Endothelial cell of umbilical vein (primary cell): ENCODE results near the gene TBC1D24. TPM values are rescaled to one million over a fixed set of nuclear protein-coding genes. Genes with fewer than 3 reads are reported as not detected.

Source experiments
- BruUV-seq: library from RNA; stranded (reverse); fragments of 400-500 nt; replicated peaks from 2 replicates; lab custom pipeline; 2021; lab: Mats Ljungman, UMichigan
- CTCF ChIA-PET: fragments of 300-600, 350-600 bp; sonication (Branson Sonifier 250); formaldehyde crosslinking; loops from one replicate; lab custom pipeline; 2021; ENCODE audit warnings: antibody characterized with exemption, inconsistent platforms; lab: Charles Lee
- POLR2A ChIA-PET: fragments of 300-600, 350-600 bp; sonication (Branson Sonifier 250); formaldehyde crosslinking; loops from one replicate; lab custom pipeline; 2021; ENCODE audit warnings: antibody characterized with exemption, inconsistent platforms; lab: Charles Lee
- DNase-seq: peaks from one replicate; pipeline ENCODE4 v3.0.0-alpha.2; 2011; ENCODE audit warnings: low read depth, low spot score
- FAIRE-seq: peaks from 2 replicates; lab custom pipeline; 2011; peaks lifted over from hg19 to GRCh38; lab: Jason Lieb, UNC
- H2AFZ ChIP-seq: 2 replicates; pipeline ENCODE4 v1.6.0; 2012; ENCODE audit warnings: low read depth, low read length, control low read depth, inconsistent platforms
- H3K27ac ChIP-seq: 2 replicates; pipeline ENCODE4 v1.5.1; 2011; ENCODE audit warnings: low read depth, mild to moderate bottlenecking, control low read depth, low read length, moderate library complexity; ENCODE audit not compliant: insufficient read depth
- H3K27me3 ChIP-seq, 2 experiments: 2 replicates each; pipeline versions ENCODE4 v1.6.0 to v1.6.1; 2011; ENCODE audit warnings: low read length in 2 of 2, mixed read lengths in 1 of 2; ENCODE audit not compliant: control insufficient read depth in 2 of 2, insufficient read depth in 2 of 2
- H3K36me3 ChIP-seq, 2 experiments: 2 replicates in 1 of 2; 3 replicates in 1 of 2; pipeline ENCODE4 v1.5.1; 2011; ENCODE audit warnings: low read length in 2 of 2, mild to moderate bottlenecking in 1 of 2, moderate library complexity in 1 of 2; ENCODE audit not compliant: control insufficient read depth in 2 of 2, insufficient read depth in 2 of 2; ENCODE audit errors: extremely low read depth in 1 of 2
- H3K4me1 ChIP-seq: 3 replicates; pipeline ENCODE4 v1.5.1; 2011; ENCODE audit warnings: mild to moderate bottlenecking, low read length; ENCODE audit not compliant: control insufficient read depth, insufficient read depth; ENCODE audit errors: extremely low read depth
- H3K4me2 ChIP-seq: 2 replicates; pipeline ENCODE4 v1.6.1; 2011; ENCODE audit warnings: low read length, control low read depth, mixed read lengths; ENCODE audit not compliant: insufficient read depth
- H3K4me3 ChIP-seq, 3 experiments: fragments of 200-600 bp in 1 of 3; sonication (generic), shearing (Covaris generic) in 1 of 3; replicated peaks in 1 of 3; 2 replicates each; pipeline ENCODE4 v1.5.1; 2011 to 2016; ENCODE audit warnings: control low read depth in 3 of 3, low read length in 3 of 3, mild to moderate bottlenecking in 2 of 3, inconsistent platforms in 1 of 3, low read depth in 1 of 3, moderate library complexity in 1 of 3; ENCODE audit not compliant: insufficient read depth in 1 of 3
- H3K79me2 ChIP-seq: 2 replicates; pipeline ENCODE4 v1.6.0; 2012; ENCODE audit warnings: low read length, inconsistent platforms; ENCODE audit not compliant: control insufficient read depth, insufficient read depth
- H3K9ac ChIP-seq: replicated peaks from 2 replicates; pipeline ENCODE3; 2011; ENCODE audit warnings: low read length, control low read depth; ENCODE audit not compliant: insufficient read depth; ENCODE audit errors: extremely low read depth
- H3K9me1 ChIP-seq: replicated peaks from 3 replicates; pipeline ENCODE4 v1.6.0; 2011; ENCODE audit warnings: mild to moderate bottlenecking, low read length; ENCODE audit not compliant: control insufficient read depth, insufficient read depth; ENCODE audit errors: extremely low read depth
- H3K9me3 ChIP-seq: replicated peaks from 2 replicates; pipeline ENCODE4 v1.5.1; 2012; ENCODE audit warnings: low read length, inconsistent platforms; ENCODE audit not compliant: control insufficient read depth, insufficient read depth
- H4K20me1 ChIP-seq: replicated peaks from 2 replicates; pipeline ENCODE3; 2011; ENCODE audit warnings: mild to moderate bottlenecking, low read length; ENCODE audit not compliant: control insufficient read depth, insufficient read depth; ENCODE audit errors: extremely low read depth
- EZH2 ChIP-seq: IDR thresholded peaks from 2 replicates; pipeline ENCODE4 v1.6.1; 2012; ENCODE audit warnings: borderline replicate concordance, low read depth, mild to moderate bottlenecking, moderate library complexity, low read length, inconsistent platforms; ENCODE audit not compliant: severe bottlenecking
- FOS ChIP-seq: IDR thresholded peaks from 2 replicates; pipeline ENCODE4 v1.6.1; 2011; ENCODE audit warnings: mild to moderate bottlenecking, low read length, moderate library complexity, borderline replicate concordance; ENCODE audit not compliant: insufficient read depth
- JUN ChIP-seq: IDR thresholded peaks from 2 replicates; pipeline ENCODE4 v1.6.1; 2011; ENCODE audit warnings: borderline replicate concordance, low read depth; ENCODE audit not compliant: insufficient read length, insufficient read depth
- POLR2A ChIP-seq: IDR thresholded peaks from 2 replicates; pipeline ENCODE4 v1.6.1; 2012; ENCODE audit warnings: low read depth, mild to moderate bottlenecking, control low read depth, low read length
- POLR2AphosphoS5 ChIP-seq: IDR thresholded peaks from 2 replicates; pipeline ENCODE4 v1.6.1; 2012; ENCODE audit warnings: low read depth, mild to moderate bottlenecking, control low read depth, low read length, moderate library complexity; ENCODE audit not compliant: insufficient read depth
- dilution Hi-C: fragments of 300-500 bp; cut with MboI; formaldehyde crosslinking; loops from one replicate; pipeline ENCODE4 v1.15.0; 2019; ENCODE audit warnings: low sequenced_read_pairs; ENCODE audit not compliant: extremely low pct_ligation_motif_present
- intact Hi-C: fragments of 100-400 bp; cut with micrococcal nuclease; formaldehyde crosslinking; loops from one replicate; pipeline ENCODE4 v1.10.0; 2022
- polyA plus RNA-seq, 4 experiments: library from polyadenylated mRNA; depleted of rRNA in 3 of 4; stranded (reverse) in 3 of 4; unstranded in 1 of 4; fragments of >200 nt; gene quantifications; 2 replicates each; pipeline versions ENCODE4 v1.2.1 to v1.2.3, GENCODE V29; 2011 to 2012; ENCODE audit warnings: missing spikeins in 1 of 4
- total RNA-seq: library from RNA; stranded (reverse); gene quantifications from 2 replicates; pipeline ENCODE4 v1.2.3, GENCODE V29; 2021
- TF ChIP-seq, protein P1 (sequence below), 2 donors: IDR thresholded peaks; 1 replicate in 1 of 2; 2 replicates in 1 of 2; pipeline ENCODE4 v1.5.1; 2011; ENCODE audit warnings: low read length in 2 of 2, mild to moderate bottlenecking in 2 of 2, moderate library complexity in 2 of 2, control low read depth in 1 of 2, inconsistent platforms in 1 of 2, low read depth in 1 of 2; ENCODE audit not compliant: insufficient read depth in 1 of 2; ENCODE audit errors: extremely low read depth in 1 of 2

TBC1D24 gene
- total and polyA plus RNA-seq, 2 donors (not counting 3 experiments of a cell fraction or from before 2014, with no cell fraction given), result 8.1 to 22.8 TPM

- H3K4me3 ChIP-seq, result peak overlapping the region; percentile 43 to 57 (median 46)
- intact Hi-C loops (loop anchor here (1.0 kb wide), 3 partner anchors 14 to 237 kb away; partner anchors contain the start of genes CCNF and E4F1), dilution Hi-C loops (no loop called here)
- no peak for DNase-seq
- H3K79me2 ChIP-seq, result no peaks in the 10 kb centered on the region
- TF ChIP-seq FOS (no peak), POLR2AphosphoS5 (no peak), POLR2A (no peak), JUN (no peak)
- TF ChIP-seq, protein P1, sequence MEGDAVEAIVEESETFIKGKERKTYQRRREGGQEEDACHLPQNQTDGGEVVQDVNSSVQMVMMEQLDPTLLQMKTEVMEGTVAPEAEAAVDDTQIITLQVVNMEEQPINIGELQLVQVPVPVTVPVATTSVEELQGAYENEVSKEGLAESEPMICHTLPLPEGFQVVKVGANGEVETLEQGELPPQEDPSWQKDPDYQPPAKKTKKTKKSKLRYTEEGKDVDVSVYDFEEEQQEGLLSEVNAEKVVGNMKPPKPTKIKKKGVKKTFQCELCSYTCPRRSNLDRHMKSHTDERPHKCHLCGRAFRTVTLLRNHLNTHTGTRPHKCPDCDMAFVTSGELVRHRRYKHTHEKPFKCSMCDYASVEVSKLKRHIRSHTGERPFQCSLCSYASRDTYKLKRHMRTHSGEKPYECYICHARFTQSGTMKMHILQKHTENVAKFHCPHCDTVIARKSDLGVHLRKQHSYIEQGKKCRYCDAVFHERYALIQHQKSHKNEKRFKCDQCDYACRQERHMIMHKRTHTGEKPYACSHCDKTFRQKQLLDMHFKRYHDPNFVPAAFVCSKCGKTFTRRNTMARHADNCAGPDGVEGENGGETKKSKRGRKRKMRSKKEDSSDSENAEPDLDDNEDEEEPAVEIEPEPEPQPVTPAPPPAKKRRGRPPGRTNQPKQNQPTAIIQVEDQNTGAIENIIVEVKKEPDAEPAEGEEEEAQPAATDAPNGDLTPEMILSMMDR (IDR thresholded peaks at IDR 0.05; ENCODE audit: extremely low read depth in 1 of 2, insufficient read depth in 1 of 2, low read depth in 1 of 2, low read length in 2 of 2), result no peak
- H3K4me1 ChIP-seq, result peaks cover 10% of the 10 kb centered on the region
- H4K20me1 ChIP-seq, result no peaks in the 10 kb centered on the region
- H3K9me1 ChIP-seq, result no peaks in the 10 kb centered on the region
- no peaks in the 10 kb centered on the region for H3K9me3 ChIP-seq
- no peak for FAIRE-seq
- ChIA-PET POLR2A (no interaction called here), CTCF (interaction anchor here (1.1 to 1.6 kb wide), 4 partner anchors 9 to 41 kb away, joined by 4 to 8 read pairs (median 6); partner anchors contain the start of gene TBC1D24)
- H2AFZ ChIP-seq, result peak overlapping the region; percentile 62
- peaks cover 6 to 13% of the 10 kb centered on the region in 2 experiments for H3K36me3 ChIP-seq
- peak overlapping the region; percentile 80 for H3K4me2 ChIP-seq
- BruUV-seq, result no TSS peak
- no peaks in the 10 kb centered on the region for H3K27me3 ChIP-seq
- H3K9ac ChIP-seq, result no peak overlapping the region
- H3K27ac ChIP-seq, result no peak overlapping the region
These were observed 14.6 kb upstream of the TBC1D24 start for GRCh38 chr16:2460391-2460713.

DNA sequence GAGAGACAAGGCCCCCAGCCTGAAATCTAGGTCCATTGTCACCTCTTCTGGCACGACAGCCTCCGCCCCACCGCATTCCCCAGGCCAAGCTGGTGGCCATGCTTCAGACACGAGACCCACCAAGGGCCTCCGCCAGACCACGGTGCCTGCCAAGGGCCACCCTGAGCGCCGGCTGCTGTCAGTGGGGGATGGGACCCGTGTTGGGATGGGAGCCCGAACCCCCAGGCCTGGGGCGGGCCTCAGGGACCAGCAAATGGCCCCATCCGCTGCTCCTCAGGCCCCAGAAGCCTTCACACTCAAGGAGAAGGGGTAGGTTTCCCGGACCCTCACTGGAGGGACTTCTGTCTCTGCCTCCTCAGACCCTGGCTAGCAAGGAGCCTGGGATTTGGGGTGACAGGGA lies 14.0 kb upstream of the TBC1D24 start:
- Histone ChIP-seq H3K79me2 (no peaks in the 10 kb centered on the region), H3K27ac (no peak overlapping the region), H3K4me2 (peak overlapping the region; percentile 80), H3K4me3 (peak overlapping the region in 1 of 3 experiments; percentile 43), H4K20me1 (no peaks in the 10 kb centered on the region), H3K36me3 (peaks cover 6 to 12% of the 10 kb centered on the region in 2 experiments), H3K9me1 (no peaks in the 10 kb centered on the region), H3K27me3 (no peaks in the 10 kb centered on the region), H2AFZ (no peak overlapping the region), H3K4me1 (peaks cover 10% of the 10 kb centered on the region), H3K9me3 (no peaks in the 10 kb centered on the region), H3K9ac (no peak overlapping the region)
- no peak for DNase-seq
- FAIRE-seq, result no peak
- TF ChIP-seq EZH2 (no peak), POLR2AphosphoS5 (no peak)
- intact Hi-C loops (loop anchor here (1.0 kb wide), 3 partner anchors 13 to 238 kb away; partner anchors contain the start of genes CCNF and E4F1), dilution Hi-C loops (no loop called here)
- BruUV-seq, result no TSS peak
- ChIA-PET CTCF (interaction anchor here (1.6 kb wide), 1 partner anchor 14 kb away, joined by 6 read pairs; the partner anchor contains the start of gene TBC1D24), POLR2A (no interaction called here)
